ENCODE results near the gene MINDY2. TPM values are rescaled to one million over a fixed set of nuclear protein-coding genes. Genes with fewer than 3 reads are reported as not detected.
A peak's percentile ranks its signal among the peaks of the same experiment; 100 is the strongest.

The MINDY2 gene
- total RNA-seq, 2 experiments from 2014 or later = 7.5 to 7.7 TPM

GRCh38 chr15:58909616-58910015 lies 138.5 kb downstream of the MINDY2 start:
- Mint-ChIP-seq H3K4me3 (no peak overlapping the region), H3K27ac (peak overlapping the region; percentile 34), H3K36me3 (ENCODE audit: low read depth) (peaks cover 93% of the 10 kb centered on the region), H3K4me1 (ENCODE audit: low read depth) (peaks cover 54% of the 10 kb centered on the region), H3K9me3 (no peaks in the 10 kb centered on the region), H3K27me3 (no peaks in the 10 kb centered on the region)
- Histone ChIP-seq H3K27ac (ENCODE audit: low read depth in 1 of 2, low read length in 2 of 2) (no peak overlapping the region), H3K36me3 (ENCODE audit: insufficient read depth, low read length) (peaks cover 47% of the 10 kb centered on the region), H3K4me3 (ENCODE audit: low read length) (no peak overlapping the region), H3K27me3 (ENCODE audit: control insufficient read depth in 1 of 2, insufficient read depth in 2 of 2, low read length in 2 of 2) (no peaks in the 10 kb centered on the region), H3K9me3 (ENCODE audit: control insufficient read depth in 1 of 2, insufficient read depth in 1 of 2, low read length in 2 of 2) (no peaks in the 10 kb centered on the region), H3K4me1 (ENCODE audit: insufficient read depth, low read length) (peaks cover 7% of the 10 kb centered on the region)
- ChIA-PET POLR2A (interaction anchor here (0.7 kb wide), 1 partner anchor 19 kb away, joined by 3 read pairs; no protein-coding TSS in a partner anchor), CTCF (interaction anchor here (0.7 kb wide), 1 partner anchor 18 kb away, joined by 3 read pairs; no protein-coding TSS in a partner anchor)
- DNase-seq (no peak), ATAC-seq (ENCODE audit: poor library complexity) (no peak)
- intact Hi-C loops (cut with DNase I, micrococcal nuclease) = no loop called here
- TF ChIP-seq CTCF (IDR thresholded peaks at IDR 0.05) = no peak

- Histone ChIP-seq H3K4me3 (ENCODE audit: low read length) (no peak overlapping the region), H3K27me3 (ENCODE audit: control insufficient read depth in 1 of 2, insufficient read depth in 2 of 2, low read length in 2 of 2) (no peaks in the 10 kb centered on the region), H3K36me3 (ENCODE audit: insufficient read depth, low read length) (peaks cover 51% of the 10 kb centered on the region), H3K4me1 (ENCODE audit: insufficient read depth, low read length) (peaks cover 7% of the 10 kb centered on the region), H3K9me3 (ENCODE audit: control insufficient read depth in 1 of 2, insufficient read depth in 1 of 2, low read length in 2 of 2) (no peaks in the 10 kb centered on the region), H3K27ac (ENCODE audit: low read depth in 1 of 2, low read length in 2 of 2) (no peak overlapping the region)
- Mint-ChIP-seq H3K4me3 (no peak overlapping the region), H3K9me3 (no peaks in the 10 kb centered on the region), H3K36me3 (ENCODE audit: low read depth) (peaks cover 95% of the 10 kb centered on the region), H3K4me1 (ENCODE audit: low read depth) (peaks cover 56% of the 10 kb centered on the region), H3K27me3 (no peaks in the 10 kb centered on the region), H3K27ac (peak overlapping the region; percentile 34)
- ATAC-seq (ENCODE audit: poor library complexity) = no peak
- POLR2A ChIA-PET = no interaction called here
- TF ChIP-seq CTCF (IDR thresholded peaks at IDR 0.05) = no peak
- intact Hi-C loops (cut with DNase I, micrococcal nuclease) = no loop called here
- no peak for DNase-seq
- CTCF ChIA-PET = interaction anchor here (0.7 kb wide), 1 partner anchor 242 kb away, joined by 4 read pairs; no protein-coding TSS in a partner anchor
Measured at GRCh38 chr15:58910456-58910855, 139.4 kb downstream of the MINDY2 start.

Other genes starting within 250 kb of the MINDY2 start
- 10 to 100 TPM; 70.5 to 80.4 TPM for gene ADAM10, start 21.6 kb upstream of the MINDY2 start, total RNA-seq
- 100 to 1,000 TPM; 183 to 189 TPM for gene SLTM, start 162.4 kb downstream of the MINDY2 start, total RNA-seq
- gene RNF111, start 216.4 kb downstream of the MINDY2 start, total RNA-seq = 10 to 100 TPM; 35.4 to 37.1 TPM

All from CD4-positive, alpha-beta T cell (primary cell).